SK-N-SH (cell line): Measurements from ENCODE around the gene TIMM17B.

ENCODE experiments used
- CTCF ChIP-seq: fragments of 200-600 bp; sonication (generic); IDR thresholded peaks from 2 replicates; pipeline ENCODE4 v1.6.1; 2017; ENCODE audit warnings: antibody characterized with exemption, mild to moderate bottlenecking, moderate library complexity
- FOXJ3 ChIP-seq: sonication (generic); formaldehyde crosslinking; IDR thresholded peaks from 2 replicates; pipeline ENCODE4 v1.5.1; 2020; ENCODE audit warnings: mild to moderate bottlenecking, missing genetic modification reagents
- JUND ChIP-seq: IDR thresholded peaks from 2 replicates; pipeline ENCODE4 v1.4.0; 2012
- NFIC ChIP-seq: IDR thresholded peaks from 2 replicates; pipeline ENCODE4 v1.4.0; 2012; ENCODE audit warnings: borderline replicate concordance
- POLR2AphosphoS5 ChIP-seq: IDR thresholded peaks from 2 replicates; pipeline ENCODE4 v1.6.1; 2012; ENCODE audit warnings: low read depth, low read length
- REST ChIP-seq: IDR thresholded peaks from 2 replicates; pipeline ENCODE4 v1.6.1; 2012; ENCODE audit warnings: mild to moderate bottlenecking, low read depth, low read length, moderate library complexity
- SIN3A ChIP-seq: IDR thresholded peaks from 2 replicates; pipeline ENCODE4 v1.6.1; 2012; ENCODE audit warnings: low read depth, mild to moderate bottlenecking, low read length, moderate library complexity, borderline replicate concordance
- SMC3 ChIP-seq: IDR thresholded peaks from 2 replicates; pipeline ENCODE4 v1.6.1; 2012; ENCODE audit warnings: low read depth, low read length, improper control_type of control experiment
- USF1 ChIP-seq: IDR thresholded peaks from 2 replicates; pipeline ENCODE4 v1.4.0; 2012; ENCODE audit warnings: low read depth, borderline replicate concordance
- USF2 ChIP-seq: fragments of 150-350 bp; IDR thresholded peaks from 2 replicates; pipeline ENCODE4 v1.6.1; 2017; ENCODE audit warnings: antibody characterized with exemption, low read length, low read depth, borderline replicate concordance
- YY1 ChIP-seq: IDR thresholded peaks from 2 replicates; pipeline ENCODE4 v1.4.0; 2012; ENCODE audit warnings: low read depth, mild to moderate bottlenecking
- ZBTB33 ChIP-seq: IDR thresholded peaks from 2 replicates; pipeline ENCODE4 v1.4.0; 2012; ENCODE audit warnings: low read depth, borderline replicate concordance

- TF ChIP-seq POLR2AphosphoS5: no peak
- no peak for TF ChIP-seq USF2
- TF ChIP-seq CTCF: no peak
- no peak for TF ChIP-seq FOXJ3 (CRISPR knock-in tag)
- no peak for TF ChIP-seq REST
- TF ChIP-seq ZBTB33: no peak
- TF ChIP-seq YY1: no peak
- TF ChIP-seq NFIC: no peak
- no peak for TF ChIP-seq USF1
- TF ChIP-seq SIN3A: no peak
- no peak for TF ChIP-seq SMC3
- TF ChIP-seq JUND: no peak
Measured at GRCh38 chrX:48935301-48935670, 37.7 kb upstream of the TIMM17B start.
